ENCODE measurements around the gene NRAP. TPM values are rescaled to one million over a fixed set of nuclear protein-coding genes. Genes with fewer than 3 reads are reported as not detected.

NRAP gene
- total and polyA plus RNA-seq, 4 donors = 0.05 to 0.13 (median 0.10) TPM

DNA sequence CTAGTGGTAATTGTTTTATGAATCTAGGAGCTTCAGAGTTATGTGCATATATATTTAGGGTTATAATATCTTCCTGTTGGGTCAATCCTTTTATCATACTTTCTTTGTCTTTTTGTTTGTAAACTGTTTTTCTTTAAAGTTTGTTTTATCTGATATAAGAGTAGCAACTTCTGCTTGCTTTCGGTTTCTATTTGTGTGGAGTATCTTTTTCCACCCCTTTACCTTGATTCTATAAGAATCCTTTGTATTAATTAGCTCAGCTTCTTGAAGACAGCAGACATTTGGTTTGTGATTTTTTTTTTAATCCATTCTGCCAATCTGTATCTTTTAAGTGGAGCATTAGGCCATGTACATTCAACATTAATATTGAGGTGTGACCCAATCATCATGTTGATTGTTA lies 25.2 kb upstream of the NRAP start:
- TF ChIP-seq FOXA2 (IDR thresholded peaks at IDR 0.05) (no peak), FOXA1 (IDR thresholded peaks at IDR 0.05) (no peak), TAF1 (conservative IDR thresholded peaks at IDR 0.05) (no peak)
- Histone ChIP-seq H3K9ac (ENCODE audit: low read depth in 1 of 2, low read length in 2 of 2) (no peak overlapping the region), H3K36me3 (ENCODE audit: control insufficient read depth in 4 of 4, insufficient read depth in 3 of 4, low read depth in 1 of 4, low read length in 3 of 4) (peaks cover 0 to 13% (median 7%) of the 10 kb centered on the region in 4 donors)

GRCh38 chr10:113687037-113687436 lies 23.2 kb upstream of the NRAP start:
- no peaks in the 10 kb centered on the region for H3K27me3 ChIP-seq (ENCODE audit: control insufficient read depth in 4 of 4, insufficient read depth in 4 of 4, low read length in 3 of 4)
- no peak overlapping the region for H3K4me3 ChIP-seq (ENCODE audit: low read depth in 1 of 3, low read length in 3 of 3)
- no peaks in the 10 kb centered on the region for H3K4me1 ChIP-seq (ENCODE audit: control insufficient read depth in 4 of 4, insufficient read depth in 4 of 4, low read length in 3 of 4)
- H3K27ac ChIP-seq (ENCODE audit: low read depth in 1 of 2, low read length in 2 of 2) = no peak overlapping the region
- WGBS = 93% methylated on average over 4 of the region's 4 CpGs
- peaks cover 0 to 3% (median 1%) of the 10 kb centered on the region in 4 donors for H3K36me3 ChIP-seq (ENCODE audit: control insufficient read depth in 4 of 4, insufficient read depth in 3 of 4, low read depth in 1 of 4, low read length in 3 of 4)
- TF ChIP-seq FOXA1 (IDR thresholded peaks at IDR 0.05) (no peak), MAX (IDR thresholded peaks at IDR 0.05) (no peak), HNF4G (IDR thresholded peaks at IDR 0.05) (no peak), REST (IDR thresholded peaks at IDR 0.05) (no peak), RAD21 (IDR thresholded peaks at IDR 0.05) (no peak), ATF3 (IDR thresholded peaks at IDR 0.05) (no peak), GABPA (IDR thresholded peaks at IDR 0.05 in 1 of 2, conservative IDR thresholded peaks at IDR 0.05 in 1 of 2) (no peak), SP1 (IDR thresholded peaks at IDR 0.05) (no peak), HNF4A (conservative IDR thresholded peaks at IDR 0.05) (no peak), ZBTB33 (IDR thresholded peaks at IDR 0.05) (no peak), CTCF (IDR thresholded peaks at IDR 0.05; ENCODE audit: low read depth, low read length, missing input control) (no peak), RXRA (IDR thresholded peaks at IDR 0.05) (no peak), JUND (IDR thresholded peaks at IDR 0.05) (no peak), YY1 (IDR thresholded peaks at IDR 0.05) (no peak)
- no peak for DNase-seq (ENCODE audit: low spot score)
- H3K9me3 ChIP-seq (ENCODE audit: control insufficient read depth in 4 of 4, low read length in 3 of 4) = peaks cover 0 to 6% (median under 1%) of the 10 kb centered on the region in 4 donors
- H3K9ac ChIP-seq (ENCODE audit: low read depth in 1 of 2, low read length in 2 of 2) = no peak overlapping the region

More for the DNA sequence above, 25.2 kb upstream of the NRAP start:
- WGBS = 82% methylated on average over 1 of the region's 1 CpG
- no peak overlapping the region for H3K4me3 ChIP-seq (ENCODE audit: low read depth in 1 of 3, low read length in 3 of 3)
- no peak overlapping the region for H3K27ac ChIP-seq (ENCODE audit: low read depth in 1 of 2, low read length in 2 of 2)
- H3K27me3 ChIP-seq (ENCODE audit: control insufficient read depth in 4 of 4, insufficient read depth in 4 of 4, low read length in 3 of 4) = no peaks in the 10 kb centered on the region
- DNase-seq (ENCODE audit: low spot score) = no peak
- H3K9me3 ChIP-seq (ENCODE audit: control insufficient read depth in 4 of 4, low read length in 3 of 4) = peaks cover 0 to 13% (median 2%) of the 10 kb centered on the region in 4 donors
- no peaks in the 10 kb centered on the region for H3K4me1 ChIP-seq (ENCODE audit: control insufficient read depth in 4 of 4, insufficient read depth in 4 of 4, low read length in 3 of 4)

Data from liver (tissue), 9 donors.